KMS-11 (cell line): ENCODE data around the gene CPZ.

ENCODE experiments used
- H2AFZ ChIP-seq: fragments of 200-600 bp; sonication (generic); 2 replicates; pipeline ENCODE4 v1.6.1; 2016; ENCODE audit warnings: antibody characterized with exemption, mixed run types, low read depth
- H3K27ac ChIP-seq: fragments of 200-600 bp; sonication (generic); 2 replicates; pipeline ENCODE4 v1.6.1; 2016; ENCODE audit warnings: mild to moderate bottlenecking, mixed run types
- H3K27me3 ChIP-seq: fragments of 200-600 bp; sonication (generic); 2 replicates; pipeline ENCODE4 v1.6.1; 2017; ENCODE audit warnings: mild to moderate bottlenecking, low read depth, mixed run types, moderate library complexity; ENCODE audit not compliant: insufficient read depth
- H3K36me3 ChIP-seq: fragments of 200-600 bp; sonication (generic); 2 replicates; pipeline ENCODE4 v1.6.1; 2017; ENCODE audit warnings: mild to moderate bottlenecking, mixed run types; ENCODE audit not compliant: insufficient read depth
- H3K4me1 ChIP-seq: fragments of 200-600 bp; sonication (generic); 2 replicates; pipeline ENCODE4 v1.6.1; 2016; ENCODE audit warnings: mild to moderate bottlenecking, low read depth, mixed run types; ENCODE audit not compliant: poor library complexity, severe bottlenecking
- H3K4me2 ChIP-seq: fragments of 200-600 bp; sonication (generic); 2 replicates; pipeline ENCODE4 v1.7.0; 2016; ENCODE audit warnings: mild to moderate bottlenecking, mixed run types
- H3K4me3 ChIP-seq: fragments of 200-600 bp; sonication (generic); IDR thresholded peaks from 2 replicates; pipeline ENCODE4 v1.6.1; 2017; ENCODE audit warnings: low read depth, low read length, mixed read lengths; ENCODE audit not compliant: insufficient read depth
- H3K79me2 ChIP-seq: fragments of 200-600 bp; sonication (generic); 2 replicates; pipeline ENCODE4 v1.6.1; 2016; ENCODE audit warnings: low read depth, mixed run types; ENCODE audit not compliant: insufficient read depth
- H3K9ac ChIP-seq: fragments of 200-600 bp; sonication (generic); 2 replicates; pipeline ENCODE4 v1.6.1; 2016; ENCODE audit warnings: mild to moderate bottlenecking, mixed run types
- H4K20me1 ChIP-seq: fragments of 200-600 bp; sonication (generic); 2 replicates; pipeline ENCODE4 v1.6.1; 2016; ENCODE audit warnings: mild to moderate bottlenecking, mixed run types; ENCODE audit not compliant: insufficient read depth
- TF ChIP-seq, protein P1 (sequence below): fragments of 200-600 bp; sonication (generic); conservative IDR thresholded peaks from 2 replicates; pipeline ENCODE4 v1.6.1; 2017; ENCODE audit warnings: low read depth, mild to moderate bottlenecking, antibody characterized with exemption, low read length, moderate library complexity, mixed read lengths

Gene CPZ

DNA sequence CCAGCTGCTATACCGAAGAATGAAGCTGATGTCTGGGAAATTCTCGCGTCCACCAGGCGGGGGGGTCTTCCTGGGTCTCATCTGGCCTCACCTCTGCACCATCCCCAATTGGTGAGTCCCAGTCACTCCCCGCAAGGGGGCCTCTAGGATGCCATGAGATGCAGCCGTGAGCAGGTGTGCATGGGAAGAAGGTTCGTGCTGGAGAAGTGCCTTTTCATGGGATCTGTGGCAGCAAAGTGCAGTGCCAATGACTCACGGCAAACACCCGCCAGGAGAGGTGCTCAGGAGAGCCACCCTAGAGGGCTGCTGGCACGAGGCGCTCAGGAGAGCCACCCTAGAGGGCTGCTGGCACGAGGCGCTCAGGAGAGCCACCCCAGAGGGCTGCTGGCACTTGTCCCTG lies 55.1 kb downstream of the CPZ start:
- H3K4me2 ChIP-seq, result no peak overlapping the region
- H3K27ac ChIP-seq, result no peak overlapping the region
- H3K27me3 ChIP-seq, result no peaks in the 10 kb centered on the region; the same call in 1 of the 2 replicates
- H3K9ac ChIP-seq, result no peak overlapping the region
- no peak overlapping the region for H3K4me3 ChIP-seq
- H3K36me3 ChIP-seq, result no peaks in the 10 kb centered on the region
- TF ChIP-seq, protein P1, sequence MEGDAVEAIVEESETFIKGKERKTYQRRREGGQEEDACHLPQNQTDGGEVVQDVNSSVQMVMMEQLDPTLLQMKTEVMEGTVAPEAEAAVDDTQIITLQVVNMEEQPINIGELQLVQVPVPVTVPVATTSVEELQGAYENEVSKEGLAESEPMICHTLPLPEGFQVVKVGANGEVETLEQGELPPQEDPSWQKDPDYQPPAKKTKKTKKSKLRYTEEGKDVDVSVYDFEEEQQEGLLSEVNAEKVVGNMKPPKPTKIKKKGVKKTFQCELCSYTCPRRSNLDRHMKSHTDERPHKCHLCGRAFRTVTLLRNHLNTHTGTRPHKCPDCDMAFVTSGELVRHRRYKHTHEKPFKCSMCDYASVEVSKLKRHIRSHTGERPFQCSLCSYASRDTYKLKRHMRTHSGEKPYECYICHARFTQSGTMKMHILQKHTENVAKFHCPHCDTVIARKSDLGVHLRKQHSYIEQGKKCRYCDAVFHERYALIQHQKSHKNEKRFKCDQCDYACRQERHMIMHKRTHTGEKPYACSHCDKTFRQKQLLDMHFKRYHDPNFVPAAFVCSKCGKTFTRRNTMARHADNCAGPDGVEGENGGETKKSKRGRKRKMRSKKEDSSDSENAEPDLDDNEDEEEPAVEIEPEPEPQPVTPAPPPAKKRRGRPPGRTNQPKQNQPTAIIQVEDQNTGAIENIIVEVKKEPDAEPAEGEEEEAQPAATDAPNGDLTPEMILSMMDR, result no peak
- H4K20me1 ChIP-seq, result no peaks in the 10 kb centered on the region
- H2AFZ ChIP-seq, result no peak overlapping the region
- H3K79me2 ChIP-seq, result no peaks in the 10 kb centered on the region
- H3K4me1 ChIP-seq, result no peaks in the 10 kb centered on the region

DNA sequence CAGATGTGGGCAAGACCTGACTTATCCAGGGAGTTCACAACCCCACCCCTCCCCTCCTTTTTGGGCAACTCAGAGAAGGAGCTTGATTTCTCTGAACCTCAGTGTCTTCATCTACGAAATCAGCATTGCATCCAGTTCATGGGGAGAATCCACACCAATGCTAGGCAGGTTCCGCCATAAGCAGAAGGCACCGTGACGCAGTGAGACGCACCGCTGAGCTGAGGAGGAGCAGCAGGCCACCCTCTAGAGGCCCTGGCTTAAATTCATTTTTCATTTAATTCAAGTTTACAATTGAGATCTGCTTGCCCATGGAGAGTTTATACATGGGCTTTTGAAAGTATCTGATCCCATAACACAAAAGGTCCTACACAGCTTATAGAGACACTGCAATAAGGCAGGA lies 55.7 kb downstream of the CPZ start:
- H3K4me2 ChIP-seq, result no peak overlapping the region
- TF ChIP-seq, protein P1, result no peak
- no peak overlapping the region for H3K9ac ChIP-seq
- no peaks in the 10 kb centered on the region for H3K79me2 ChIP-seq
- no peaks in the 10 kb centered on the region for H4K20me1 ChIP-seq
- no peak overlapping the region for H3K27ac ChIP-seq
- H3K36me3 ChIP-seq, result no peaks in the 10 kb centered on the region
- no peak overlapping the region for H3K4me3 ChIP-seq
- no peak overlapping the region for H2AFZ ChIP-seq
- H3K4me1 ChIP-seq, result no peaks in the 10 kb centered on the region
- H3K27me3 ChIP-seq, result no peaks in the 10 kb centered on the region; the same call in 1 of the 2 replicates

GRCh38 chr4:8648816-8649630 lies 56.5 kb downstream of the CPZ start:
- Histone ChIP-seq H3K4me2 (no peak overlapping the region), H4K20me1 (no peaks in the 10 kb centered on the region), H3K27ac (no peak overlapping the region), H3K79me2 (no peaks in the 10 kb centered on the region), H2AFZ (no peak overlapping the region), H3K36me3 (no peaks in the 10 kb centered on the region), H3K27me3 (no peaks in the 10 kb centered on the region; the same call in 1 of the 2 replicates), H3K4me1 (no peaks in the 10 kb centered on the region), H3K4me3 (no peak overlapping the region), H3K9ac (no peak overlapping the region)
- TF ChIP-seq, protein P1, result no peak

DNA sequence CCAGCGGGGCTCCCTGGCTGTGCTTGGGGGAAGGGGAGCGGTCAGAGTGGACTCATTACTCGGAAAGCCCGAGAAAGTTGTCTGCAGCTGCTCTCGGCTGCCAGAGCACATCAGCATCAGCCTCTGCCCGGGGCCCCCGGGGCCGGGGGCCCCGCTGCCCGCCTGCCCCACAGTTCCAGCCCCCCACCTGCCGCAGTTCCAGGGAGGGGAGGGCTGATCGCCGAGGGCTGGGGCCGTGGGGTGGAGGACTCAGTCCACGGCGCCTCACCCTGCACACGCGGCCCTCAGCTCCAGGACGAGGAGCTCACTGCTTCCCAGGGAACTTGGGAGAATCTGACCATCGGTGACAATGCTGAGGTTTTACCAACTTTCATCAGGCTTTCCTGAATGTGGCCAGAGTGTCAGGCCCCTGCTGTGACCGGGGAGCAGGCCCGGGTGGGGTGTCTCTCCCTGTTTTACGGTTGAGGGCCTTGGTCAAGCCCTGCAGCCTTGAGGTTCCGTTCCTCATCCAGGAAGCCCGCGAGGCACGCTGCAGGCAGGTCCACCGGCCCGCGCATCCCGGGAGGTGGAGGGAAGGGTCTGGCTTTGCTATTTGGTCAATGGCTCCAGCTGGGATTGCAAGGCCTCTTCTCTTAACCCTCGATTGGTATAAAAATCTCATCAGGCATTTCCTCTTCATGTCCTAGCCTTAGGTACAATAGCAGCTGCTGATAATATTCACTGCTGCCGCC lies 57.2 kb downstream of the CPZ start:
- Histone ChIP-seq H3K27me3 (no peaks in the 10 kb centered on the region; the same call in 1 of the 2 replicates), H3K27ac (no peak overlapping the region), H3K4me2 (no peak overlapping the region), H3K36me3 (no peaks in the 10 kb centered on the region), H4K20me1 (no peaks in the 10 kb centered on the region), H3K4me3 (no peak overlapping the region), H3K4me1 (no peaks in the 10 kb centered on the region), H3K9ac (no peak overlapping the region), H2AFZ (no peak overlapping the region), H3K79me2 (no peaks in the 10 kb centered on the region)
- TF ChIP-seq, protein P1, result no peak
